Measurements from ENCODE around the gene NLRC5.

The NLRC5 gene

DNA sequence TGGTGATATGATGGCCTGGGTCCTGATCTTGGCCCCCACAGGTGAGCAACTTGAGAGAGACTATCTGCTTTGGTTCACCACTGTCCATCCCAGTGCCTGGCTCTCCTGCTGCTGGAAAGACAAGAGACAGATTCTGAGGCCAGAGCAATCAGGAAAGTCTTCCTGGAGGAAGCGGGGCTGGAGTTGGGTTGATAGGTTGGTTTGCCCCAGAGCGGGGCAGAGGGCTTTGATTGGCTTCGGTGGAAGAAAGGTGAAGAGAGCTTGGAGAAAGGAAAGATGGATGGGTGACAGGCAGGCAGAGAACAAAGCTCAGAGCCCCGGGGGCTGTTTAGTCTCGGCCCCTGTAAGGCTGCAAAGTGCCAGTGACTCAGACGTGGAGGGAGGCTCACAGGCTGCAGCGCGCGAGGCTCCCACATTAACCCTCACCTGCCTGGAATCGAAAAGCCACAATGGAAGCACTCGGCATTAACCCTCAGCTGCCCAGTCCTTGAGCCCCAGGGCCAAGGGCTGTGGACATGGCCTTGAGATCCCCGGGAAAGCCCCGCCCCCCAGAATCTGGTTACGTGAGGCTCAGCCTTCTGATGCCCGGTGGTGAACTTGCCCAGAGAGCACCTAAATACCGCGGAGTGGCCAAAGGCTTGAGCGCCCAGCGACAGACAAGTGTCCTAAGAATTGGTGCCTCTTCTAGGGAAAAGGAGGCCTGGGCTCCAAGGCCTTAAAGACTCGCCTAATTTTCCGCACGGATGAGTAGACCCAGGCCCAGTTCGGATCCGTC lies 102.0 kb downstream of the NLRC5 start (continued):
- TF ChIP-seq ZBTB20 (tag by site-specific recombination; IDR thresholded peaks at IDR 0.05) (peak; percentile 77), SP2 (tag by site-specific recombination; IDR thresholded peaks at IDR 0.05) (peak; percentile 46)

DNA sequence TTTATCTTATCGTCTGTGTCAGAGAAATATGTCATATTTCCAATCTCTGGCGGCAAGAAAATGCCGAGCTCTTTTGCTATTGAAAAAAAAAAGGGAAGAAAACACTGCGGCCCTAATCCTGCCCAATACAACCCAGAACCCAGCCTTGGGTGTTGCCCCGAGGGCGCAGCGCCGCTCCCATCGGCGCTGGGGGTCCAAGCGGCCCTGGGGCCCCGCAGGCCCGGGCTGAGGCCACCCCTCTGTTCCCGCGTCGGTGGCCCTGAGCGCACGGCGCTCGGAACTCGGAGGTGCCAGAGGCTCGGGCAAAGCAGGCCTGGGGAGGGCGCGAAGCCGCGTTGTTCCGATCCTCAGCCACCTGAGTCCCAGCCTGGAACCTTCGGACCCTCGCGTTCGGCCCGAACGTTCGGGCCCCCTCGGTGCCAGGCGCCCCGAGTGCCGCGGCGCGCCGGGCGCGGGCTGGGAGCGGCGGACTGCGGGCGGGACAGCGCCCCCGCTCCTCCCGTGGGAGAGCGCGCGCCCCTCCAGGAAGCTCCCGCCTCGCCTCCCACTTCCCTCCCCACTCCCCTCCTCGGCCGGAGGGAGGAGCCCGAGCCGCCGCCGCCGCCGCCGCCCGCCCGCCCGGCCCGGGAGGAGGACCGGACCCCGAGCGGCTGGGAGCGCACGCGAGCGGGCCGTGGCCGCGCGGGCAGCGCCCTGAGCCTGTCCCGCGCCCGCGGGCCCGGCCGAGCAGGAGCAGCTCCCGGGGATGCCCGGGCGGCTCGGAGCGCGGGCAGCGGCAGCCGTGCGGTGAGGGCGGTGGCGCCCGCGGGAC lies 102.8 kb downstream of the NLRC5 start, which contains the start of gene CPNE2:
Gene CPNE2, plus strand, starts transcription at position 609 of the 811 bp plus-strand sequence. CDS start 18,160 bp downstream, outside the sequence.
- ChIA-PET POLR2A (interaction anchor here (0.6 to 2.1 kb wide), 5 partner anchors 11 to 153 kb away, joined by 3 to 6 read pairs (median 4); partner anchors contain the start of genes ARL2BP, NLRC5, PSME3IP1 and RSPRY1), CTCF (interaction anchor here (0.5 to 3.2 kb wide), 20 partner anchors 8 to 208 kb away, joined by 3 to 16 read pairs (median 3); partner anchors contain the start of genes PSME3IP1 and RSPRY1)
- H3K27ac ChIP-seq (ENCODE audit: extremely low read depth, low read depth, low read length) = peak within 1 kb of the TSS; percentile 76; the same call in 1 of the 2 replicates
- H3K9me3 ChIP-seq (ENCODE audit: control insufficient read depth, insufficient read depth, low read depth, low read length) = no peaks in the 10 kb centered on the region
- H3K4me3 ChIP-seq (ENCODE audit: low read depth, low read length) = peak within 1 kb of the TSS; percentile 64
- H3K36me3 ChIP-seq (ENCODE audit: control insufficient read depth in 2 of 2, insufficient read depth in 1 of 2, low read length in 2 of 2) = no peaks in the 10 kb centered on the region
- H3K4me1 ChIP-seq (ENCODE audit: control insufficient read depth, insufficient read depth, low read length) = no peaks in the 10 kb centered on the region; the same call in 1 of the 2 replicates
- TF ChIP-seq ZNF561 (tag by site-specific recombination; IDR thresholded peaks at IDR 0.05; ENCODE audit: borderline replicate concordance) = peak; percentile 22; the same call in 1 of the 2 replicates
- TF ChIP-seq GLIS2 (tag by site-specific recombination; IDR thresholded peaks at IDR 0.05) = peak; percentile 57
- TF ChIP-seq ZNF398 (tag by site-specific recombination; IDR thresholded peaks at IDR 0.05) = peak; percentile 87
- TF ChIP-seq, protein P1, sequence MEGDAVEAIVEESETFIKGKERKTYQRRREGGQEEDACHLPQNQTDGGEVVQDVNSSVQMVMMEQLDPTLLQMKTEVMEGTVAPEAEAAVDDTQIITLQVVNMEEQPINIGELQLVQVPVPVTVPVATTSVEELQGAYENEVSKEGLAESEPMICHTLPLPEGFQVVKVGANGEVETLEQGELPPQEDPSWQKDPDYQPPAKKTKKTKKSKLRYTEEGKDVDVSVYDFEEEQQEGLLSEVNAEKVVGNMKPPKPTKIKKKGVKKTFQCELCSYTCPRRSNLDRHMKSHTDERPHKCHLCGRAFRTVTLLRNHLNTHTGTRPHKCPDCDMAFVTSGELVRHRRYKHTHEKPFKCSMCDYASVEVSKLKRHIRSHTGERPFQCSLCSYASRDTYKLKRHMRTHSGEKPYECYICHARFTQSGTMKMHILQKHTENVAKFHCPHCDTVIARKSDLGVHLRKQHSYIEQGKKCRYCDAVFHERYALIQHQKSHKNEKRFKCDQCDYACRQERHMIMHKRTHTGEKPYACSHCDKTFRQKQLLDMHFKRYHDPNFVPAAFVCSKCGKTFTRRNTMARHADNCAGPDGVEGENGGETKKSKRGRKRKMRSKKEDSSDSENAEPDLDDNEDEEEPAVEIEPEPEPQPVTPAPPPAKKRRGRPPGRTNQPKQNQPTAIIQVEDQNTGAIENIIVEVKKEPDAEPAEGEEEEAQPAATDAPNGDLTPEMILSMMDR (tag by site-specific recombination; IDR thresholded peaks at IDR 0.05) = 0 out of 2 replicates have a peak, but pooled peaks have one; percentile 14
- peak; percentile 31; the same call in 1 of the 2 replicates for TF ChIP-seq ZBTB8A (tag by site-specific recombination; IDR thresholded peaks at IDR 0.05)
- no peak for TF ChIP-seq MYNN (tag by site-specific recombination; IDR thresholded peaks at IDR 0.05; ENCODE audit: borderline replicate concordance)
- peak; percentile 18; the same call in 1 of the 2 replicates for TF ChIP-seq SP2 (tag by site-specific recombination; IDR thresholded peaks at IDR 0.05)
- peak; percentile 54 for TF ChIP-seq PRDM10 (tag by site-specific recombination; IDR thresholded peaks at IDR 0.05)
- 0 out of 2 replicates have a peak, but pooled peaks have one; percentile 54 for TF ChIP-seq ZNF792 (tag by site-specific recombination; IDR thresholded peaks at IDR 0.05)
- TF ChIP-seq KLF7 (tag by site-specific recombination; IDR thresholded peaks at IDR 0.05; ENCODE audit: borderline replicate concordance) = no peak
- peak; percentile 92 for TF ChIP-seq IKZF3 (tag by site-specific recombination; IDR thresholded peaks at IDR 0.05)
- peak; percentile 87 for TF ChIP-seq ZNF335 (tag by site-specific recombination; conservative IDR thresholded peaks at IDR 0.05)
- TF ChIP-seq, protein P2, sequence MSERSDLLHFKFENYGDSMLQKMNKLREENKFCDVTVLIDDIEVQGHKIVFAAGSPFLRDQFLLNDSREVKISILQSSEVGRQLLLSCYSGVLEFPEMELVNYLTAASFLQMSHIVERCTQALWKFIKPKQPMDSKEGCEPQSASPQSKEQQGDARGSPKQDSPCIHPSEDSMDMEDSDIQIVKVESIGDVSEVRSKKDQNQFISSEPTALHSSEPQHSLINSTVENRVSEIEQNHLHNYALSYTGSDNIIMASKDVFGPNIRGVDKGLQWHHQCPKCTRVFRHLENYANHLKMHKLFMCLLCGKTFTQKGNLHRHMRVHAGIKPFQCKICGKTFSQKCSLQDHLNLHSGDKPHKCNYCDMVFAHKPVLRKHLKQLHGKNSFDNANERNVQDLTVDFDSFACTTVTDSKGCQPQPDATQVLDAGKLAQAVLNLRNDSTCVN (tag by site-specific recombination; optimal IDR thresholded peaks at IDR 0.05) = peak; percentile 53
- TF ChIP-seq, protein P3, sequence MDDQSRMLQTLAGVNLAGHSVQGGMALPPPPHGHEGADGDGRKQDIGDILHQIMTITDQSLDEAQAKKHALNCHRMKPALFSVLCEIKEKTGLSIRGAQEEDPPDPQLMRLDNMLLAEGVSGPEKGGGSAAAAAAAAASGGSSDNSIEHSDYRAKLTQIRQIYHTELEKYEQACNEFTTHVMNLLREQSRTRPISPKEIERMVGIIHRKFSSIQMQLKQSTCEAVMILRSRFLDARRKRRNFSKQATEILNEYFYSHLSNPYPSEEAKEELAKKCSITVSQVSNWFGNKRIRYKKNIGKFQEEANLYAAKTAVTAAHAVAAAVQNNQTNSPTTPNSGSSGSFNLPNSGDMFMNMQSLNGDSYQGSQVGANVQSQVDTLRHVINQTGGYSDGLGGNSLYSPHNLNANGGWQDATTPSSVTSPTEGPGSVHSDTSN (CRISPR knock-in tag; IDR thresholded peaks at IDR 0.05) = 0 out of 2 replicates have a peak, but pooled peaks have one; percentile 38
- TF ChIP-seq KLF1 (tag by site-specific recombination; IDR thresholded peaks at IDR 0.05) = no peak
- TF ChIP-seq, protein P4, sequence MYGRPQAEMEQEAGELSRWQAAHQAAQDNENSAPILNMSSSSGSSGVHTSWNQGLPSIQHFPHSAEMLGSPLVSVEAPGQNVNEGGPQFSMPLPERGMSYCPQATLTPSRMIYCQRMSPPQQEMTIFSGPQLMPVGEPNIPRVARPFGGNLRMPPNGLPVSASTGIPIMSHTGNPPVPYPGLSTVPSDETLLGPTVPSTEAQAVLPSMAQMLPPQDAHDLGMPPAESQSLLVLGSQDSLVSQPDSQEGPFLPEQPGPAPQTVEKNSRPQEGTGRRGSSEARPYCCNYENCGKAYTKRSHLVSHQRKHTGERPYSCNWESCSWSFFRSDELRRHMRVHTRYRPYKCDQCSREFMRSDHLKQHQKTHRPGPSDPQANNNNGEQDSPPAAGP (tag by site-specific recombination; IDR thresholded peaks at IDR 0.05) = no peak
- 0 out of 2 replicates have a peak, but pooled peaks have one; percentile 14 for TF ChIP-seq ZNF660 (tag by site-specific recombination; IDR thresholded peaks at IDR 0.05)
- peak; percentile 51 for TF ChIP-seq ZBTB20 (tag by site-specific recombination; IDR thresholded peaks at IDR 0.05)
